Fibroblast of lung (primary cell): ENCODE measurements around the gene HAPLN2. TPM values are rescaled to one million over a fixed set of nuclear protein-coding genes. Genes with fewer than 3 reads are reported as not detected.

ENCODE experiments used
- DNase-seq, 2 donors: peaks; one replicate each; pipeline versions ENCODE4 v3.0.0 to v3.0.0-alpha.2; 2010; ENCODE audit warnings: low read depth in 2 of 2
- H2AFZ ChIP-seq: 2 replicates; pipeline ENCODE4 v1.5.1; 2012; ENCODE audit warnings: low read length, control low read depth, inconsistent platforms
- H3K27ac ChIP-seq: 2 replicates; pipeline ENCODE4 v1.5.1; 2011; ENCODE audit warnings: low read length, control low read depth; ENCODE audit not compliant: insufficient read depth
- H3K27me3 ChIP-seq: 2 replicates; pipeline ENCODE4 v1.5.1; 2011; ENCODE audit warnings: mild to moderate bottlenecking, low read length; ENCODE audit not compliant: control insufficient read depth, insufficient read depth
- H3K36me3 ChIP-seq: 2 replicates; pipeline ENCODE4 v1.5.1; 2011; ENCODE audit warnings: low read length; ENCODE audit not compliant: control insufficient read depth, insufficient read depth
- H3K4me1 ChIP-seq: 2 replicates; pipeline ENCODE4 v1.5.1; 2011; ENCODE audit warnings: low read length; ENCODE audit not compliant: control insufficient read depth, insufficient read depth; ENCODE audit errors: extremely low read depth
- H3K4me2 ChIP-seq: 2 replicates; pipeline ENCODE4 v1.5.1; 2011; ENCODE audit warnings: low read length, control low read depth; ENCODE audit not compliant: insufficient read depth; ENCODE audit errors: extremely low read depth
- H3K4me3 ChIP-seq, 4 experiments: fragments of 200-600 bp in 1 of 4; sonication (generic) in 1 of 4; replicated peaks in 1 of 4; 2 replicates each; pipeline ENCODE4 v1.5.1; 2011 to 2016; ENCODE audit warnings: low read length in 4 of 4, low read depth in 3 of 4, mild to moderate bottlenecking in 3 of 4, control low read depth in 2 of 4, inconsistent platforms in 1 of 4, mixed read lengths in 1 of 4; ENCODE audit not compliant: insufficient read depth in 1 of 4; ENCODE audit errors: control extremely low read depth in 1 of 4
- H3K79me2 ChIP-seq: 2 replicates; pipeline ENCODE4 v1.5.1; 2012; ENCODE audit warnings: mild to moderate bottlenecking, low read length, inconsistent platforms; ENCODE audit not compliant: control insufficient read depth, insufficient read depth
- H3K9ac ChIP-seq: 2 replicates; pipeline ENCODE4 v1.5.1; 2011; ENCODE audit warnings: mild to moderate bottlenecking, low read length, control low read depth; ENCODE audit not compliant: insufficient read depth
- H3K9me3 ChIP-seq: 2 replicates; pipeline ENCODE4 v1.5.1; 2012; ENCODE audit warnings: low read depth, low read length; ENCODE audit not compliant: control insufficient read depth, insufficient read depth
- H4K20me1 ChIP-seq: 2 replicates; pipeline ENCODE4 v1.5.1; 2011; ENCODE audit warnings: low read length; ENCODE audit not compliant: control insufficient read depth, insufficient read depth; ENCODE audit errors: extremely low read depth
- EZH2 ChIP-seq: IDR thresholded peaks from 2 replicates; pipeline ENCODE4 v1.5.1; 2012; ENCODE audit warnings: low read length, control low read depth, mild to moderate bottlenecking; ENCODE audit errors: missing control alignments
- polyA plus RNA-seq, 2 donors: library from polyadenylated mRNA; depleted of rRNA in 1 of 2; stranded (reverse) in 1 of 2; unstranded in 1 of 2; fragments of >200 nt; gene quantifications; 2 replicates each; pipeline ENCODE4 v1.2.1, GENCODE V29; 2011 to 2012; ENCODE audit warnings: missing spikeins in 1 of 2
- total RNA-seq: library from RNA; depleted of rRNA; stranded (reverse); fragments of >200 nt; gene quantifications from 2 replicates; pipeline ENCODE4 v1.2.1, GENCODE V29; 2014
- TF ChIP-seq, protein P1 (sequence below), 2 donors: IDR thresholded peaks in 1 of 2; conservative IDR thresholded peaks in 1 of 2; 1 replicate in 1 of 2; 2 replicates in 1 of 2; pipeline ENCODE4 v1.5.1; 2011 to 2012; ENCODE audit warnings: low read length in 2 of 2, control low read depth in 1 of 2, inconsistent platforms in 1 of 2, low read depth in 1 of 2, mild to moderate bottlenecking in 1 of 2

HAPLN2 gene
- total and polyA plus RNA-seq, 2 donors (not counting 1 experiment from before 2014, with no cell fraction given), result not detected

GRCh38 chr1:156648951-156649350, 29.7 kb downstream of the HAPLN2 start:
- no peak for TF ChIP-seq EZH2
- TF ChIP-seq, protein P1, sequence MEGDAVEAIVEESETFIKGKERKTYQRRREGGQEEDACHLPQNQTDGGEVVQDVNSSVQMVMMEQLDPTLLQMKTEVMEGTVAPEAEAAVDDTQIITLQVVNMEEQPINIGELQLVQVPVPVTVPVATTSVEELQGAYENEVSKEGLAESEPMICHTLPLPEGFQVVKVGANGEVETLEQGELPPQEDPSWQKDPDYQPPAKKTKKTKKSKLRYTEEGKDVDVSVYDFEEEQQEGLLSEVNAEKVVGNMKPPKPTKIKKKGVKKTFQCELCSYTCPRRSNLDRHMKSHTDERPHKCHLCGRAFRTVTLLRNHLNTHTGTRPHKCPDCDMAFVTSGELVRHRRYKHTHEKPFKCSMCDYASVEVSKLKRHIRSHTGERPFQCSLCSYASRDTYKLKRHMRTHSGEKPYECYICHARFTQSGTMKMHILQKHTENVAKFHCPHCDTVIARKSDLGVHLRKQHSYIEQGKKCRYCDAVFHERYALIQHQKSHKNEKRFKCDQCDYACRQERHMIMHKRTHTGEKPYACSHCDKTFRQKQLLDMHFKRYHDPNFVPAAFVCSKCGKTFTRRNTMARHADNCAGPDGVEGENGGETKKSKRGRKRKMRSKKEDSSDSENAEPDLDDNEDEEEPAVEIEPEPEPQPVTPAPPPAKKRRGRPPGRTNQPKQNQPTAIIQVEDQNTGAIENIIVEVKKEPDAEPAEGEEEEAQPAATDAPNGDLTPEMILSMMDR (conservative IDR thresholded peaks at IDR 0.05 in 1 of 2, IDR thresholded peaks at IDR 0.05 in 1 of 2; ENCODE audit: low read depth in 1 of 2, low read length in 2 of 2), result no peak
- Histone ChIP-seq H3K9me3 (no peaks in the 10 kb centered on the region), H3K4me3 (no peak overlapping the region), H3K27ac (no peak overlapping the region), H3K4me1 (no peaks in the 10 kb centered on the region), H3K4me2 (no peak overlapping the region), H3K36me3 (no peaks in the 10 kb centered on the region), H3K79me2 (no peaks in the 10 kb centered on the region), H2AFZ (no peak overlapping the region), H3K9ac (no peak overlapping the region), H3K27me3 (peaks cover 62% of the 10 kb centered on the region), H4K20me1 (no peaks in the 10 kb centered on the region)
- no peak for DNase-seq

GRCh38 chr1:156652131-156652991, 33.1 kb downstream of the HAPLN2 start:
- H3K27ac ChIP-seq, result no peak overlapping the region
- peaks cover 47% of the 10 kb centered on the region for H3K27me3 ChIP-seq
- H3K4me1 ChIP-seq, result no peaks in the 10 kb centered on the region
- H3K4me2 ChIP-seq, result no peak overlapping the region
- no peaks in the 10 kb centered on the region for H3K9me3 ChIP-seq
- no peaks in the 10 kb centered on the region for H3K36me3 ChIP-seq
- no peak overlapping the region for H2AFZ ChIP-seq
- no peaks in the 10 kb centered on the region for H4K20me1 ChIP-seq
- H3K9ac ChIP-seq, result no peak overlapping the region
- DNase-seq, result peak; percentile 33 to 44
- TF ChIP-seq, protein P1 (conservative IDR thresholded peaks at IDR 0.05 in 1 of 2, IDR thresholded peaks at IDR 0.05 in 1 of 2; ENCODE audit: low read depth in 1 of 2, low read length in 2 of 2), result no peak
- TF ChIP-seq EZH2, result no peak
- H3K79me2 ChIP-seq, result no peaks in the 10 kb centered on the region
- no peak overlapping the region for H3K4me3 ChIP-seq

- Histone ChIP-seq H3K9ac (no peak overlapping the region), H3K27ac (no peak overlapping the region), H2AFZ (no peak overlapping the region), H3K27me3 (peaks cover 43% of the 10 kb centered on the region), H3K4me2 (no peak overlapping the region), H4K20me1 (no peaks in the 10 kb centered on the region), H3K4me1 (no peaks in the 10 kb centered on the region), H3K36me3 (no peaks in the 10 kb centered on the region), H3K79me2 (no peaks in the 10 kb centered on the region), H3K4me3 (no peak overlapping the region), H3K9me3 (no peaks in the 10 kb centered on the region)
- no peak for TF ChIP-seq EZH2
- TF ChIP-seq, protein P1 (conservative IDR thresholded peaks at IDR 0.05 in 1 of 2, IDR thresholded peaks at IDR 0.05 in 1 of 2; ENCODE audit: low read depth in 1 of 2, low read length in 2 of 2), result no peak
- no peak for DNase-seq
These were observed 33.8 kb downstream of the HAPLN2 start for GRCh38 chr1:156652992-156653355.
